H54 (cell line): Measurements from ENCODE around the gene B3GALNT2.
A peak's percentile ranks its signal among the peaks of the same experiment; 100 is the strongest.

Experiments used
- DNase-seq: peaks from one replicate; pipeline ENCODE4 v3.0.0; 2011; ENCODE audit warnings: low spot score, mixed read lengths; ENCODE audit not compliant: insufficient read length
- FAIRE-seq: peaks from 3 replicates; lab custom pipeline; 2011; peaks lifted over from hg19 to GRCh38; lab: Jason Lieb, UNC
- POLR2A ChIP-seq: IDR thresholded peaks from 2 replicates; pipeline ENCODE4 v1.6.1; 2011; ENCODE audit warnings: low read depth, mild to moderate bottlenecking, low read length

The B3GALNT2 gene

DNA sequence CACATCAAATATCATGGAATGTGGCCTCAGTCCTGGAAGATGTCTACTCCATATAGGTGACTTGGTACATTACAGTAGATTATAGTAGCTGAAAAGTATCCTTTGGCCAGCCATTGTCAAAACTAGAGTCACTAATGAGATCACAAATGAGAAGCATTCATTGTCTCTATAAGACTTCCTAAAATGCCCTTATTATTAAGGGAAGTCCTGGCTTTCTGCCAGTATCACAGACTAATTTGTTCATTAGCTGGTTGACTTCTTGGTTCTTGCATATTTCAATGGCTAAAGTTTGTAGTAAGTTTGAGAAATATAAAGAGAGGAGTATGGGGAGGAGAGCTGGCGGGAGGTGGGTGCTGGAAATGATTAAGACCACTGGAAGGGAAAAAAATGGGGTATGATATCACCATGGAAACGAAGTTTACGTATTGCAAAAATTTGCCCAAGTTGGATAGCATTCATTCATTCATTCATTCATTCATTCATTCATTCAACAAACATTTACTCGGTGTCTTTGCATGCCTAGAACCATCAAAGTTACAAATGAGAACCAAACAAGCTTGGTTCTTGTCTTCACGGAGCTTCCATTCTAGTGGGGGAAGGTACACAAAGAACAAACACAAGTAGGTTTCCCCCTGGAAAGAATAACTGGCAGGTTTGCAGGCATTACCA, 11.7 kb upstream of the B3GALNT2 start:
- no peak for TF ChIP-seq POLR2A
- FAIRE-seq, result no peak
- no peak for DNase-seq

DNA sequence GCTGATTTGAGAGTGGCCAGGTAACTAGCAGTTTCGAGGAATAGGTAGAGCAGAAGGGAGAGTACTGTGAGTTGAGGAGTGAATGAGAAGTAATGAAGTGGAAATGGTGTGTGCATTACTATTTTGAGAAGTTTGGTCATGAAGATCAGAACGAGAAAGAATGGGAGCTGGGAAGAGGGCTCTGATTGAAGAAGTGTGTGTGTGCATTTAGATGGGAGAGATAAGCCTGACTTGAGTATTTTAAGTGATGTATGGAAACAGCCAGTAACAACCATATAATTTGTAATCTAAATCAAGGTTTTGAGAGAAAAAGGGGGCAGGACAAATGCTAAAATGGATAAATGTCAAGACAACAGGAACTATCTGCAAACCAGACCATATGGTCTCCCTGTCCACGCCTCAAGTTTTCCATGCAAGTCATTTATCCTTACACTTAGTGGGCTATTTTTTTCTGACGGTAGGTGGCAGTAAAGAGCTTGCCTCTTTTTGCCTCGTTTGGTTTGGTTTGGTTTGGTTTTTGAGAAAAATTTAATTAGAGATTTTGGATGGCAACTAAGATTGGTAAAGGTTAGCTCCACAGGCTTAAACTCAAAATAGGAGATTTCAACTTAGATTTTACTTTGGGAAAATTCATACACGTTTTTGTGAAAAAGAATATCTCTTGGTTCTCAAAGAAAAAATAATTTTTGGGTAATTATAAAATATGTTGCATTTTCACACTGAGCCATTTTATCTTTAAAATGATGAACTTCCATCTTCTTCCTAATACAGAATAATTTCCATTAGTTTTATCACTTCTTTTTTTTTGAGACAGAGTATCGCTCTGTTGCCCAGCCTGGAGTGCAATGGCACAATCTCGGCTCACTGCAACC, 9.5 kb upstream of the B3GALNT2 start:
- DNase-seq (no peak), FAIRE-seq (no peak)
- no peak for TF ChIP-seq POLR2A

GRCh38 chr1:235511470-235512240, 7.4 kb upstream of the B3GALNT2 start:
- DNase-seq, result no peak

GRCh38 chr1:235510823-235511222, 6.6 kb upstream of the B3GALNT2 start:
- TF ChIP-seq POLR2A, result no peak
- no peak for FAIRE-seq
- DNase-seq, result no peak

More at GRCh38 chr1:235511470-235512240, 7.4 kb upstream of the B3GALNT2 start:
- FAIRE-seq, result no peak
- TF ChIP-seq POLR2A, result no peak

DNA sequence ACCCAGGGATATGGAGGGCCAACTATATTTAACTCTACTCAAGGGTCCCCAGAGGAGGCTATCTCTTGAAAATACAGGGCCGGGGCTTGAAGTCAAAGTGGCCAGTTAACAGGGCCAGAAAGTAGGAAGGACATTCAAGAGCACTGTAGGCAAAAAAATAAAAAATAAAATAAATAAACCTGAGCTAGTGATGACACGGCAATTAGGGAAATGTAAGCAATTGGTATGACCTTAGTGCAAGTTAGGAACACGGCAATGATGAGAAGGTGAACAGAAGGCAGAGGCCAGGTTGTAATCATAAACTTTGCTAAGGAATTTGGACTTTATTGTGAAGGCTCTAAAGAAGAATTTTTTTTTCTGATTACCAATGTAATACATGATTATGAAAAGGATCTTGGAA, 3.4 kb upstream of the B3GALNT2 start:
- no peak for FAIRE-seq
- TF ChIP-seq POLR2A, result no peak
- DNase-seq, result no peak

DNA sequence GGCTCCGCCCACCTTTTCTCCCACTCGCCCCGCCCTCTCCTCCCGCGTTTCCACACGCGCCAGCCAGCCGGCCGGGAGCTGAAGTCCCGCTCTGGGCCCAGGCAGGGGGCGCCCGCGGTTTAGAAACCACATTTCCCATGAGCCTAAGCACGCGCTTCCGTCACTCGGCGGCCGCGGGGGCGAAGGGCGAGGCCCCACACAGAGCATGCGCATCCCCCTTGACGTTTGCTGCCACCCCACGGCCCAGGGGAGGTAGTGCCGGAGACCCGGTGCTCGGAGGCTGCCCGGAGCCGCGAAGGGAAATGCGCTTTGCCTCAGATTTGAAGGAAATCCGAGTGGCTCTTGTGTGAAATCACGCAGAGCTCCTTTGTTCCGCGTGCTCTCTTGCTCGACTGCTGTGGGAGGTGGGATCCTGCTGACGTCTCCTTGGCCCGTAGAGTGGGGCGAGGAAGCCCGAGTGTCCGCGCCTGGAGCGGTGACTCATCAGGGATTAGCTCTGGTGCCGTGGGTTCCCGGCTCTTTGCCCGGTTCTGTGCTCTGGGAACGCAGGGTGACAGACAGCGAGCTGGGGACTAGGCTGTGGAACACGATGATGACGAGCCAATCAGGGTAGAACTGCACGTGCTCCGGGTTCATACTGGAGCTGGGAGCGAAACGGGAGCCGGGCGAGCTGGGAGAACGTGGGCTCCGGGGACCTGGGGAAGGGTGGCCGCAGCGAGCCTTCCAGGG, 406 bp upstream of the B3GALNT2 start:
- DNase-seq (peak; percentile 83), FAIRE-seq (no peak)
- TF ChIP-seq POLR2A, result peak; percentile 79

- DNase-seq (peak; percentile 10), FAIRE-seq (no peak)
- TF ChIP-seq POLR2A, result no peak
Observed at GRCh38 chr1:235503403-235504121, 690 bp downstream of the B3GALNT2 start.

DNA sequence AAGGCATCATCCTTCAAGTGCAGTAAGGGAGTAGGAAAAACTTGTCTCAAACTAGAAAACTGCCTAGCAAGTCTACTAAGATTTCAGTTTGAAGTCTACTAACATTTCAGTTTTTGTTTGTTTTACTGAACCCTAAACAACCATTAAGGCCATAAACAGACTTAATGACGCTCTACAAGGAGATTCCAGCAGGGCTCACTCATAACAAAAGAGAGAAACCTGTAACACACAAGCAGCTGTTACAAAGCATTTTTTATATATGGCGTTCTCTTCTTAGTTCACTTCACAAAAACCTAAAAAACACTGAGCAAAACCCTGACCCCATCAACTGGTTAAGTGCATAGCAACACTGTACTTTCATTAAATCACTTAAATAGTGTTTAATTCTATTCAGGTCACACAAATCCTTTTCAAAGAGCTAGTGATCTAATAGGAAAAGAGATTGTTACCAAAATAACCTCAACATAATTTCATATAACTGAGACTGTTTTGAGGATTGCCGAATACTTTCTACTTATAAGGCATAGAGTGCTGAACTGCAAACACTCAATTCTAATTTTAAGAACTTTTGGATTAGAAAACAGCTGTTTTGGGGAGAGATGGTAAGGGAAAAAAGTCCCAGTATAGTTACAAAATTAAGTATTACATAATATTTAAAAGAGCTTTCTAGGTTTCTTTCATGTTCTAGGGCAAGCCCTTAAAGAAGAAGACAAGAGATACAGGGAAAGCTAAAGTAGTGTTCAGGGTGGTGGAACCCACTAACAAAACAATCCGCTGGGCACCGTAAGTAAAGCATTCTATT, 1.4 kb downstream of the B3GALNT2 start:
- no peak for TF ChIP-seq POLR2A
- no peak for FAIRE-seq
- DNase-seq, result no peak

- FAIRE-seq (no peak), DNase-seq (peak; percentile 14)
- no peak for TF ChIP-seq POLR2A
Observed at GRCh38 chr1:235500971-235501540, 3.2 kb downstream of the B3GALNT2 start.

- FAIRE-seq, result no peak
- DNase-seq, result no peak
- TF ChIP-seq POLR2A, result no peak
Observed at GRCh38 chr1:235495551-235495950, 8.7 kb downstream of the B3GALNT2 start.

GRCh38 chr1:235495030-235495429, 9.2 kb downstream of the B3GALNT2 start:
- FAIRE-seq (no peak), DNase-seq (no peak)
- TF ChIP-seq POLR2A, result no peak

- no peak for TF ChIP-seq POLR2A
- DNase-seq (no peak), FAIRE-seq (no peak)
Observed at GRCh38 chr1:235494531-235494930, 9.7 kb downstream of the B3GALNT2 start.
